Stimulated activated CD8-positive, alpha-beta memory T cell treated with anti-CD3 and anti-CD28 coated beads, Interleukin-15, amount 100 ng/mL, for 1 hour (primary cell): ENCODE measurements around the gene PTGS2.
"Not testable (repeated sequence)": the region's sequence is repeated elsewhere in the genome, so short reads cannot be mapped to it uniquely, and the experiment has no call there.

Experiments
- DNase-seq: peaks from one replicate; pipeline ENCODE4 v3.0.0-alpha.2; 2020; ENCODE audit warnings: low read depth

The PTGS2 gene

GRCh38 chr1:186670297-186671135 is 9.7 kb downstream of the PTGS2 start:
- no peak for DNase-seq

DNA sequence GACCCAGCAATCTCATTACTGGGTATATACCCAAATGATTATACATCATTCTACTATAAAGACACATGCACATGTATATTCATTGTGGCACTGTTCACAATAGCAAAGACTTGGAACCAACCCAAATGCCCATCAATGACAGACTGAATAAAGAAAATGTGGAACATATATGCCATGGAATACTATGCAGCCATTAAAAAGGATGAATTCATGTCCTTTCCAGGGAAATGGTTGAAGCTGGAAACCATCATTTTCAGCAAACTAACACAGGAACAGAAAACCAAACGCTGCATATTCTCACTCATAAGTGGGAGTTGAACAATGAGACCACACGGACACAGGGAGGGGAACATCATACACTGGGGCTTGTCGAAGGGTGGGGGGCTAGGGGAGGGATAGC is 10.4 kb downstream of the PTGS2 start:
- DNase-seq = not testable (repeated sequence)

DNA sequence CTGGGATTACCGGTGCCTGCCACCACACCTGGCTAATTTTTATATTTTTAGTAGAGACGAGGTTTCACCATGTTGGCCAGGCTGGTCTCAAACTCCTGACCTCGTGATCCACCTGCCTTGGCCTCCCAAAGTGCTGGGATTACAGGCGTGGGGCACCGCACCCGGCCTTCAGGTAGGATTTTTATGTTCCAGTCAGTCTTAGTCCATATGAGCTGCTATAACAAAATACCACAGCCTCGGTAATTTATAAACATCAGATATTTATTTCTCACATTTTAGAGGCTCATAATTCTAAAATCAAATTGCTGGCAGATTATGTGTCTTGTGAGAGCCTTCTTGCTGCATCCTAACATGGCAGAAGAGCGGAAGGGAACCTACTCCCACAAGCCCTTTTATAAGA is 16.0 kb downstream of the PTGS2 start:
- DNase-seq = not testable (repeated sequence)

- no peak for DNase-seq
Observed at GRCh38 chr1:186662752-186663151, 17.5 kb downstream of the PTGS2 start.

DNA sequence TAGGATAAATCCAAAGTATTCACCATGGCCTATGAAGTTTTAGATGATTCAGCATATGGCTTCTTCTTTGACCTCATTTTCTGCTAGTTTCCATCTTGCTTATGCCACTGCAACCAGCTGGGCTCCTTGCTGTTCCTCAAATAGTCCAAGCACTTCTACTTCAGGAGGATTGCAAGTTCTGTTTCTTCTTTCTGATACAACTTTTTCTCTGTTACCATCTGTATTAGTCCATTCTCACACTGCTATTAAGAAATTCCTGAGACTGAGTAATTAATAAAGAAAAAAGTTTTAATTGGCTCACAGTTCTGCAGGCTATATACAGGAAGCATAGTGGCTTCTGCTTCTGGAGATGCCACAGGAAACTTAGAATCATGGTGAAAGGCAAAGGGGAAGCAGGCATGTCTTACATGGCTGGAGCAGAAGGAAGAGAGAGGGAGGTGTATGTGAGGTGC is 20.3 kb downstream of the PTGS2 start:
- no peak for DNase-seq

DNA sequence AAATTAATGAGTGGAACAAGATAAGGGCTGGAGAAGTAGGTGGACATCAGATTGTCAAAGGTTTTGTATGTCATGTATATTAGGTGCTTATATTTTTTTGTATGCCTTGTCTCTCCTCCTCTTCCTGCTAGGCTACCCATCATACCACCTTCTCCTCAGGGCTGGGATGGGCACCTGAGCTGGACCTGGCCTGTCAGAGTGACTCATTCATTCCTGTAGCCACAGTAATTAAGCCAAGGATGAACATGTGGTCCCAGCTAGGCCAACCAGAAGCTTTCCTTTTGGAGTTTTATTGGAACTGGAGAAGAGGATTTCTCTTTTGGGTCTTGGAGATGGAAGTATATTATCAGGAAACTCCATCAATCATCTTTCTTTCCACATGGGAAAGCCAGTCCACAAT is 21.2 kb downstream of the PTGS2 start:
- DNase-seq = no peak

- DNase-seq = no peak
Observed at GRCh38 chr1:186657481-186657880, 22.7 kb downstream of the PTGS2 start.

GRCh38 chr1:186655876-186656275 is 24.3 kb downstream of the PTGS2 start:
- DNase-seq = no peak

- DNase-seq = no peak
Observed at GRCh38 chr1:186654741-186655140, 25.5 kb downstream of the PTGS2 start.

DNA sequence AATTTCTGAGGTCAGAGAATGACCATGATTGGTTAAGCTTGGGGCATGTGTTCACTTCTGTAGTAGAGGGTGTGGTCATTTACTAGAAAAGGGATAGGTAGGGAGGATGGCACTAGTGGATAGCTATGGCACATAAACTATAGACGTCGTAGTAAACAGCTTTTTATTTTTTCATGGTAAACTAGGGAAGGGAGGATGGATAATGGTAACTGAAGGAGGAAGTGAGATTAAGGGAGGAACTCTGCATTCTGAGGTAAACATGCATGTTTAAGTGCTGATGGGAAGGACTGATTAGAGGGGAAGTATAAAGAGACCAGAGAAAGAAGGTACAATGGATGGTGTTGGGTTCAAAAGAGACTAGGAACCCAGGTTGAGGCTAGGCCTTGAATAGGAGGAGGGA is 26.9 kb downstream of the PTGS2 start:
- DNase-seq = no peak

DNA sequence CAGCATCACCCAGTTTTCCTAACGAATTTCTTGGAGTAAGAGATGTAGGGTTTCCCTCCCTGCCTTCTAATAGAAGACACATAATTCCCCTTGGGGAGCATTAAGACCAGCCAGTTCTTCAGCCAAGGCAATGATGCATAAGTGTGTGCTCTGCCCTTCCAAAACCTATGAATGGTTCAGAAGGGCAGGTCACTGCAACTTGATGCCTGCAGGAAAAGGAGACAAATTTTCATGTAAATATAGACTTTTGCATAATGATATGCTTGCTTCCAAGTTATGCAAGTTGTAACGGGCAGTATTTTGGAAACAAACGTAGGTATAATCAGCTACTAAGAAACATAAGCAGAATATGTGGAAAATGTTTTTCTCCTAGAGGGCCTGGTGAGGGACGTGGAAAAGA is 31.6 kb downstream of the PTGS2 start:
- DNase-seq = no peak

DNA sequence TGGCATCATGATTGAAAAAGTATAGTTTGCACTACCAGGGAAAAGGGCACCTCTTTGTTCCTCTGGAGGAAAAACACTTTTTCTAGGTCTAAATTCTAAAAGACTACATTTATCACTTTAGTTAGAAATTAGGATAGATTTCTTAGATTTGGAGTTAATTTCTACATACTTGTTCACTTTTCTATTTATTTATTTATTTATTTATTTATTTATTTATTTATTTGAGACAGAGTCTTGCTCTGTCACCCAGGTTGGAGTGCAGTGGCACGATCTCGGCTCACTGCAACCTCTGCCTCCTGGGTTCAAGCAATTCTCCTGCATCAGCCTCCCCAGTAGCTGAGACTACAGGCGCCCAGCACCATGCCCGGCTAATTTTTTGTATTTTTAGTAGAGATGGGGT is 32.2 kb downstream of the PTGS2 start:
- not testable (repeated sequence) for DNase-seq

GRCh38 chr1:186643614-186644013 is 36.6 kb downstream of the PTGS2 start:
- no peak for DNase-seq

GRCh38 chr1:186637567-186637966 is 42.7 kb downstream of the PTGS2 start:
- not testable (repeated sequence) for DNase-seq

DNA sequence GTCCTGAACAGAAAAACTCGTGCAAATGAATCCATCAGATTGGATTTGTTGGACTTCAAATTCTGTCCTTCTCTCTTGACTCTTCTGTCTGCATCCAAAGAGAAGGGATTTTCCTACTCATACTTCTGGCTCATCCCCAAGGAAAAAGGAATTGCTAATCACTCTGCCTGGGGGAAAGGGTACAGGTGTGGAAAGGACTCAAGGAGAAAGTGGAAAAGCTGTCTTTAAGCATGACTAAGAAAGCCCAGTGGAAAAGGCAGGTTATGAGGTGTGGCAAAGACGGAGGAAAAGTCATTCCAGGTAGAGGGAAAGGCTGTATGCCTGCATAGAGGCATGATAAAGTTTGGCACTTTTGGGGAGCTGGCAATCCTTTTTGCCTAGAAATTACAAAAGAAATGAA is 43.4 kb downstream of the PTGS2 start:
- no peak for DNase-seq

DNA sequence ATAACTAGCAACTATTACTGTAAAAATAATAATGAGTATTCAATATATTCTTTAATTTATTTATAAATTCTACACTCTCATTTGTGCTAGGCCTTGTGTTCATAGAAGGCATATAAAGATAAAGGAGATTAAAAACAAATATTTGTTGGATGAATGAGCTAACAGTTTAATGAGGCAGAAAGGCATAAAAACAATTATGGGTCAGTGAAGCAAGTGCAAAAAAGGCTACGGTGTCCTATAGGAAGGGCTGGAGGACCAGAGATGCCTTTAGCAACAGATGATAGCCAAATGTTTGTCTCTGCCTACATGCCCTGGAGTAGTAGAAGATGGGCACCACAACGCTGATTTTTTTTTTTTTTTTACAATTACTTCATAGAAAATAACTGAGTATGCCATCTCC is 45.7 kb downstream of the PTGS2 start:
- no peak for DNase-seq

DNA sequence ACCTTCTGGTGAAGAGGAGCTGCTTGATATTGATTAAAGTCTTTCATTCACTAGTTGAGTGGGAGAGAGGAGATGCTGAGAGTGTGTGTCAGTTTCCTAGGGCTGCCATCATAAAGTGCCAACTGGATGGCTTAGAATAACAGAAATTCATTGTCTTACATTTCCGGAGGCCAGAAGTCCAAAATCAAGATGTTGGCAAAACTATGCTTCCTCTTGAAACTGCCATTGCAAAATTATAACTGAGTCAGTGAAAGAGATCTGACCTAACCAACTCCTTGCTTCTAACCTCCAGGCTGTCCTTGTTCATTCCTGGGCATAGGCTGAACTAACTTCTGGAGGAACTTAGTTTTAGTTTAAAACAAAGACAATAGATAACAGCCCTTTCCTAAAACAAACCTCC is 47.1 kb downstream of the PTGS2 start:
- no peak for DNase-seq

- DNase-seq = no peak
Observed at GRCh38 chr1:186629341-186629740, 50.9 kb downstream of the PTGS2 start.

- DNase-seq = no peak
Observed at GRCh38 chr1:186628910-186629309, 51.3 kb downstream of the PTGS2 start.

- no peak for DNase-seq
Observed at GRCh38 chr1:186627019-186627418, 53.2 kb downstream of the PTGS2 start.

GRCh38 chr1:186626356-186626932 is 53.8 kb downstream of the PTGS2 start:
- no peak for DNase-seq

DNA sequence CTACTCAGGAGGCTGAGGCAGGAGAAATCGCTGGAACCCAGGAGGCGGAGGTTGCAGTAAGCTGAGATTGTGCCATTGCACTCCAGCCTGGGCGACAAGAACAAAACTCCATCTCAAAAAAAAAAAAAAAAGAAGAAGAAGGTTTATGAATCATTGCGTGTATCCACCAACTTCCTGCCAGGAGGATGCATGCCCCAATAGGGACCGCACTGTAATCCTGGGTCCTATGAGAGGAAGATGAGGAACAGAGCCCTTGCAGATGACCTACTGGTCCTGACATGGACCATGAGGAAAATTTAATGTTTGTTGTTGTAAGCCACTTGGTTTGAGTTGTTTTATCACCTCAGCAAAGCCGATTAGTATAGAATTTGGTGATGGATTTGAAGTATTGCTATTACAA is 56.7 kb downstream of the PTGS2 start:
- DNase-seq = no peak
